ENCODE results near the gene CLMN.

- no peak for TF ChIP-seq CTCF (IDR thresholded peaks at IDR 0.05)
- TF ChIP-seq POLR2A (IDR thresholded peaks at IDR 0.05), result no peak
These were observed 43.8 kb upstream of the CLMN start for GRCh38 chr14:95363468-95363954.
